ENCODE measurements around the gene NQO1.

- no peak for TF ChIP-seq CTCF (IDR thresholded peaks at IDR 0.05)
- TF ChIP-seq EZH2 (IDR thresholded peaks at IDR 0.05) = no peak
Observed at GRCh38 chr16:69669577-69669976, 56.8 kb downstream of the NQO1 start.
